K562 (cell line): ENCODE measurements around the gene FEM1B. TPM values are rescaled to one million over a fixed set of nuclear protein-coding genes. Genes with fewer than 3 reads are reported as not detected.

ENCODE experiments used
- ATAC-seq: fragments of 200-7000 bp; cut with Tn5 transposase; 3 replicates; pipeline ENCODE4 v1.9.1; 2020; ENCODE audit warnings: moderate library complexity
- BruUV-seq: library from RNA; stranded (reverse); fragments of 400-500 nt; replicated peaks from 2 replicates; lab custom pipeline; 2021; lab: Mats Ljungman, UMichigan
- CTCF ChIA-PET: fragments of 300-600 bp; formaldehyde crosslinking; extraction: SDS; loops from one replicate; lab custom pipeline; 2021; ENCODE audit warnings: low intra/inter-chr PET ratio; lab: Yijun Ruan, JAX
- POLR2A ChIA-PET: fragments of 300-600, 350-650 bp; sonication (Branson Sonifier 250); formaldehyde crosslinking; extraction: SDS; loops from one replicate; lab custom pipeline; 2021; ENCODE audit warnings: antibody characterized with exemption, inconsistent platforms; lab: Yijun Ruan, JAX
- DNase-seq, 4 experiments: peaks; one replicate each; pipeline versions ENCODE4 v3.0.0 to v3.0.0-alpha.2; 2011 to 2018; ENCODE audit warnings: low spot score in 3 of 4, mixed read lengths in 3 of 4; ENCODE audit errors: extremely low read depth in 1 of 4
- FAIRE-seq: peaks from 2 replicates; lab custom pipeline; 2011; peaks lifted over from hg19 to GRCh38; lab: Jason Lieb, UNC
- H2AFZ ChIP-seq: 2 replicates; pipeline ENCODE4 v1.6.0; 2011; ENCODE audit warnings: low read depth, low read length, control low read depth, inconsistent platforms
- H3K27ac ChIP-seq: fragments of 200-600 bp; 3 replicates; pipeline ENCODE4 v1.8.0; 2011; ENCODE audit warnings: low read depth, mild to moderate bottlenecking, control low read depth, inconsistent platforms, low read length, moderate library complexity, mixed read lengths; ENCODE audit errors: extremely low read depth
- H3K27me3 ChIP-seq, 2 experiments: fragments of 300-600 bp in 1 of 2; 2 replicates in 1 of 2; 3 replicates in 1 of 2; pipeline versions ENCODE4 v1.6.0 to v1.8.0; 2011; ENCODE audit warnings: inconsistent platforms in 2 of 2, low read length in 2 of 2, mild to moderate bottlenecking in 1 of 2, mixed read lengths in 1 of 2, moderate library complexity in 1 of 2; ENCODE audit not compliant: control insufficient read depth in 2 of 2, insufficient read depth in 2 of 2
- H3K36me3 ChIP-seq: fragments of 300-600 bp; 3 replicates; pipeline ENCODE4 v1.8.0; 2011; ENCODE audit warnings: mild to moderate bottlenecking, low read length, inconsistent platforms; ENCODE audit not compliant: control insufficient read depth, insufficient read depth
- H3K4me1 ChIP-seq, 2 experiments: fragments of 200-600 bp in 1 of 2; replicated peaks in 1 of 2; 2 replicates in 1 of 2; 3 replicates in 1 of 2; pipeline versions ENCODE4 v1.5.1 to v1.8.0; 2011; ENCODE audit warnings: inconsistent platforms in 2 of 2, low read length in 2 of 2, mild to moderate bottlenecking in 1 of 2, mixed read lengths in 1 of 2, moderate library complexity in 1 of 2; ENCODE audit not compliant: control insufficient read depth in 2 of 2, insufficient read depth in 2 of 2
- H3K4me2 ChIP-seq: 2 replicates; pipeline ENCODE4 v1.6.1; 2011; ENCODE audit warnings: low read length, control low read depth, inconsistent platforms, mixed read lengths; ENCODE audit not compliant: insufficient read depth
- H3K4me3 ChIP-seq: fragments of 200-600 bp; sonication (generic), shearing (Covaris generic); 2 replicates; pipeline ENCODE4 v1.5.1; 2016; ENCODE audit warnings: control low read depth, inconsistent platforms
- H3K79me2 ChIP-seq: fragments of 200-600 bp; 3 replicates; pipeline ENCODE4 v1.8.0; 2011; ENCODE audit warnings: low read length, inconsistent platforms; ENCODE audit not compliant: control insufficient read depth, insufficient read depth
- H3K9ac ChIP-seq, 2 experiments: 2 replicates each; pipeline versions ENCODE4 v1.6.0 to v1.6.1; 2011; ENCODE audit warnings: low read depth in 2 of 2, low read length in 2 of 2, control low read depth in 1 of 2, inconsistent platforms in 1 of 2, mild to moderate bottlenecking in 1 of 2, mixed read lengths in 1 of 2; ENCODE audit not compliant: insufficient read depth in 1 of 2
- H3K9me1 ChIP-seq: one replicate; pipeline ENCODE4 v1.6.0; 2011; ENCODE audit warnings: inconsistent platforms, mild to moderate bottlenecking, low read length, moderate library complexity; ENCODE audit not compliant: control insufficient read depth, insufficient read depth
- H3K9me3 ChIP-seq: replicated peaks from 2 replicates; pipeline ENCODE4 v1.5.1; 2011; ENCODE audit warnings: low read depth, low read length, inconsistent platforms; ENCODE audit not compliant: control insufficient read depth, insufficient read depth
- H4K20me1 ChIP-seq: replicated peaks from 2 replicates; pipeline ENCODE4 v1.6.1; 2011; ENCODE audit warnings: low read length, inconsistent platforms, mixed read lengths; ENCODE audit not compliant: control insufficient read depth, insufficient read depth
- ATF1 ChIP-seq, 2 experiments: fragments of 450-650 bp in 1 of 2; IDR thresholded peaks; 2 replicates each; pipeline ENCODE4 v1.6.1; 2016; ENCODE audit warnings: missing compliant biosample characterization in 1 of 2, missing genetic modification characterization in 1 of 2
- BCL6 ChIP-seq: fragments of 250-450 bp; sonication (Bioruptor Pico); IDR thresholded peaks from 2 replicates; pipeline ENCODE4 v1.4.0; 2020
- CBX2 ChIP-seq: fragments of 200-600 bp; sonication (generic); IDR thresholded peaks from one replicate; pipeline ENCODE4 v1.6.1; 2012; ENCODE audit warnings: mild to moderate bottlenecking, low read length, inconsistent platforms; ENCODE audit not compliant: insufficient read depth, poor library complexity, severe bottlenecking
- CCNT2 ChIP-seq: IDR thresholded peaks from 2 replicates; pipeline ENCODE4 v1.6.1; 2011; ENCODE audit warnings: borderline replicate concordance, low read depth, mild to moderate bottlenecking, moderate library complexity, mixed read lengths, low read length; ENCODE audit not compliant: insufficient read length; ENCODE audit errors: extremely low read depth
- ELK3 ChIP-seq: fragments of 450-650 bp; formaldehyde crosslinking; IDR thresholded peaks from 2 replicates; pipeline ENCODE4 v1.4.0; 2020; ENCODE audit warnings: mild to moderate bottlenecking
- FUS ChIP-seq: fragments of 200-400 bp; formaldehyde crosslinking; optimal IDR thresholded peaks from 2 replicates; pipeline ENCODE3; 2017; ENCODE audit warnings: low read depth, low read length
- GABPA ChIP-seq: fragments of 200-800 bp; sonication (Bioruptor generic); conservative IDR thresholded peaks from 2 replicates; pipeline ENCODE4 v1.6.1; 2016; ENCODE audit warnings: low read depth, missing genetic modification characterization, missing compliant biosample characterization
- NCOA4 ChIP-seq: fragments of 450-650 bp; IDR thresholded peaks from 2 replicates; pipeline ENCODE4 v1.6.1; 2018; ENCODE audit warnings: mild to moderate bottlenecking; ENCODE audit not compliant: partially characterized antibody
- PHTF2 ChIP-seq: fragments of 250-450 bp; sonication (Bioruptor Pico); IDR thresholded peaks from 2 replicates; pipeline ENCODE4 v1.5.0; 2021; ENCODE audit warnings: mild to moderate bottlenecking
- PTTG1 ChIP-seq: fragments of 450-650 bp; IDR thresholded peaks from 2 replicates; pipeline ENCODE4 v1.6.1; 2016; ENCODE audit warnings: low read depth, mild to moderate bottlenecking, missing genetic modification characterization, missing compliant biosample characterization
- SMAD3 ChIP-seq: fragments of 450-650 bp; formaldehyde crosslinking; conservative IDR thresholded peaks from 2 replicates; pipeline ENCODE4 v1.4.0; 2020; ENCODE audit warnings: mild to moderate bottlenecking
- TGIF2 ChIP-seq: sonication (generic); formaldehyde crosslinking; IDR thresholded peaks from 2 replicates; pipeline ENCODE4 v1.8.1; 2022; ENCODE audit warnings: mild to moderate bottlenecking, missing genetic modification reagents, moderate library complexity
- ZBTB2 ChIP-seq: fragments of 450-650 bp; IDR thresholded peaks from 2 replicates; pipeline ENCODE4 v1.6.1; 2016; ENCODE audit warnings: antibody characterized with exemption
- ZNF75A ChIP-seq: fragments of 450-650 bp; formaldehyde crosslinking; IDR thresholded peaks from 2 replicates; pipeline ENCODE4 v1.4.0; 2020; ENCODE audit warnings: mild to moderate bottlenecking
- WGBS: fragments of 100-300 bp; shearing (Covaris generic); methylation state at CpG from one replicate; pipeline ENCODE4 v1.1.6; 2016; ENCODE audit warnings: low coverage, mixed read lengths; ENCODE audit not compliant: insufficient coverage; ENCODE audit errors: missing lambda C conversion rate; 5-methylcytosine and 5-hydroxymethylcytosine counted together
- in situ Hi-C: fragments of 300-500 bp; cut with MboI; formaldehyde crosslinking; loops from 4 replicates; pipeline ENCODE4 v1.15.0; 2018; ENCODE audit warnings: inconsistent platforms, mixed read lengths
- intact Hi-C: fragments of 100-400 bp; cut with micrococcal nuclease; formaldehyde crosslinking; loops from 2 replicates; pipeline ENCODE4 v1.14.2; 2022
- polyA plus RNA-seq, 8 experiments: library from polyadenylated mRNA; depleted of rRNA in 4 of 8; stranded (reverse) in 5 of 8; unstranded in 3 of 8; fragments of >200 nt; fragmentation: Nextera tagmentation in 2 of 8; fragmentation: Illumina TruSeq in 1 of 8; extraction: Ambion mirVana in 2 of 8; extraction: Trizol in 1 of 8; gene quantifications; 2 replicates each; pipeline versions ENCODE4 v1.2.1 to v1.2.3, GENCODE V29; 2011 to 2014; ENCODE audit warnings: inconsistent platforms in 1 of 8, missing spikeins in 1 of 8
- total RNA-seq, 7 experiments: library from RNA; depleted of rRNA in 6 of 7; stranded (reverse); fragments of >200 nt in 6 of 7; fragmentation: Illumina TruSeq in 2 of 7; extraction: Trizol in 2 of 7; gene quantifications; 2 replicates each; pipeline versions ENCODE4 v1.2.1 to v1.2.3, GENCODE V29; 2011 to 2021; ENCODE audit warnings: low replicate concordance in 1 of 7
- TF ChIP-seq, protein P1 (sequence below), 2 experiments: fragments of 450-650 bp in 1 of 2; IDR thresholded peaks; 2 replicates each; pipeline ENCODE4 v1.6.1; 2011 to 2017; ENCODE audit warnings: low read depth in 2 of 2, antibody characterized with exemption in 1 of 2, borderline replicate concordance in 1 of 2, low read length in 1 of 2, mild to moderate bottlenecking in 1 of 2, mixed read lengths in 1 of 2; ENCODE audit not compliant: control insufficient read depth in 1 of 2
- TF ChIP-seq, protein P2 (sequence below): IDR thresholded peaks from 2 replicates; pipeline ENCODE4 v1.6.1; 2011; ENCODE audit not compliant: insufficient read length; ENCODE audit errors: extremely low read depth

The FEM1B gene
- total and polyA plus RNA-seq, 9 of the 15 experiments (the other 6 are each of a cell fraction or from before 2014, with no cell fraction given) = 5.9 to 61.6 (median 20.1) TPM

- no TSS peak for BruUV-seq
- Histone ChIP-seq H2AFZ (no peak overlapping the region), H3K27me3 (peaks cover 30 to 60% of the 10 kb centered on the region in 2 experiments), H3K36me3 (no peaks in the 10 kb centered on the region), H3K9me3 (no peaks in the 10 kb centered on the region), H3K4me3 (no peak overlapping the region), H3K9me1 (no peaks in the 10 kb centered on the region), H3K9ac (no peak overlapping the region), H3K27ac (no peak overlapping the region), H3K79me2 (no peaks in the 10 kb centered on the region), H4K20me1 (peaks cover 5% of the 10 kb centered on the region; the same call in 1 of the 2 replicates), H3K4me2 (no peak overlapping the region), H3K4me1 (no peaks in the 10 kb centered on the region; a peak in 1 of 5 replicates)
- POLR2A ChIA-PET = no interaction called here
- no peak for ATAC-seq
- no peak for FAIRE-seq
- in situ Hi-C loops (no loop called here), intact Hi-C loops (no loop called here)
- no peak for DNase-seq
- CTCF ChIA-PET = no interaction called here
- 3% methylated on average over 7 of the region's 7 CpGs for WGBS
- TF ChIP-seq PHTF2 (CRISPR knock-in tag) = no peak
- TF ChIP-seq NCOA4 = no peak
- TF ChIP-seq PTTG1 = no peak
- TF ChIP-seq BCL6 = no peak
- no peak for TF ChIP-seq CBX2
- no peak for TF ChIP-seq ZBTB2
- TF ChIP-seq GABPA (tag) = no peak
- no peak for TF ChIP-seq CCNT2
- TF ChIP-seq, protein P1, sequence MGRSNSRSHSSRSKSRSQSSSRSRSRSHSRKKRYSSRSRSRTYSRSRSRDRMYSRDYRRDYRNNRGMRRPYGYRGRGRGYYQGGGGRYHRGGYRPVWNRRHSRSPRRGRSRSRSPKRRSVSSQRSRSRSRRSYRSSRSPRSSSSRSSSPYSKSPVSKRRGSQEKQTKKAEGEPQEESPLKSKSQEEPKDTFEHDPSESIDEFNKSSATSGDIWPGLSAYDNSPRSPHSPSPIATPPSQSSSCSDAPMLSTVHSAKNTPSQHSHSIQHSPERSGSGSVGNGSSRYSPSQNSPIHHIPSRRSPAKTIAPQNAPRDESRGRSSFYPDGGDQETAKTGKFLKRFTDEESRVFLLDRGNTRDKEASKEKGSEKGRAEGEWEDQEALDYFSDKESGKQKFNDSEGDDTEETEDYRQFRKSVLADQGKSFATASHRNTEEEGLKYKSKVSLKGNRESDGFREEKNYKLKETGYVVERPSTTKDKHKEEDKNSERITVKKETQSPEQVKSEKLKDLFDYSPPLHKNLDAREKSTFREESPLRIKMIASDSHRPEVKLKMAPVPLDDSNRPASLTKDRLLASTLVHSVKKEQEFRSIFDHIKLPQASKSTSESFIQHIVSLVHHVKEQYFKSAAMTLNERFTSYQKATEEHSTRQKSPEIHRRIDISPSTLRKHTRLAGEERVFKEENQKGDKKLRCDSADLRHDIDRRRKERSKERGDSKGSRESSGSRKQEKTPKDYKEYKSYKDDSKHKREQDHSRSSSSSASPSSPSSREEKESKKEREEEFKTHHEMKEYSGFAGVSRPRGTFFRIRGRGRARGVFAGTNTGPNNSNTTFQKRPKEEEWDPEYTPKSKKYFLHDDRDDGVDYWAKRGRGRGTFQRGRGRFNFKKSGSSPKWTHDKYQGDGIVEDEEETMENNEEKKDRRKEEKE (IDR thresholded peaks at IDR 0.05; ENCODE audit: borderline replicate concordance in 1 of 2, control insufficient read depth in 1 of 2, low read depth in 2 of 2, low read length in 1 of 2) = no peak
- TF ChIP-seq, protein P2, sequence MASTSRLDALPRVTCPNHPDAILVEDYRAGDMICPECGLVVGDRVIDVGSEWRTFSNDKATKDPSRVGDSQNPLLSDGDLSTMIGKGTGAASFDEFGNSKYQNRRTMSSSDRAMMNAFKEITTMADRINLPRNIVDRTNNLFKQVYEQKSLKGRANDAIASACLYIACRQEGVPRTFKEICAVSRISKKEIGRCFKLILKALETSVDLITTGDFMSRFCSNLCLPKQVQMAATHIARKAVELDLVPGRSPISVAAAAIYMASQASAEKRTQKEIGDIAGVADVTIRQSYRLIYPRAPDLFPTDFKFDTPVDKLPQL = no peak
- no peak for TF ChIP-seq ZNF75A (CRISPR knock-in tag)
- no peak for TF ChIP-seq TGIF2 (CRISPR knock-in tag)
- TF ChIP-seq FUS = no peak
- TF ChIP-seq ATF1 (CRISPR knock-in tag; IDR thresholded peaks at IDR 0.05) = no peak
- no peak for TF ChIP-seq ATF1 (tag; IDR thresholded peaks at IDR 0.05)
- TF ChIP-seq ELK3 (CRISPR knock-in tag) = no peak
- no peak for TF ChIP-seq SMAD3 (CRISPR knock-in tag)
These were observed 32.7 kb downstream of the FEM1B start for GRCh38 chr15:68310178-68310803.
